ENCODE data around the gene IFNW1. TPM values are rescaled to one million over a fixed set of nuclear protein-coding genes. Genes with fewer than 3 reads are reported as not detected.

The IFNW1 gene
- not detected in 2 replicates for total RNA-seq

DNA sequence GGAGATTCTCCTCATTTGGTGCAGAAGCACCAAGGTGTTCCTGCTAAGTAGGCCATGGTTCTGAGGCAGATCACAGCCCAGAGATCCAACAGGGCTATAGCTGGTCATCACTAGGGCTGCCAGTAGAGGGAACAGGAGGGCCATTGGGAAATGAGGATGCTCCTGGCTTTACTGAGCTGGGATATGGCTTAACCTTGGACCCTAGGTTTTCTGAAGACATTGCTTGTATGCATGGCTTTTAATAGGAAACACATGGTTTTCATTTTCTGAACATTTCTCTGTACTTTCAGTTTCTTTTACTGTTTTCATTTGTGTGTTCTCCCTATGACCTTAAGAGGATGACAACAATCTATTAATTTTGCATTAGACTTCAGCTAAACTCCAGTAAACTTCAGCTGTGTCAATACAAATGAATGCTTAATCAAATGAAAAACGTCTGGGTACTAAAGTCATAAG, at the start of gene IFNW1:
IFNW1 (minus strand) TSS at position 406 of the 456 bp plus-strand sequence; CDS start at position 144, 262 bp downstream.

DNA sequence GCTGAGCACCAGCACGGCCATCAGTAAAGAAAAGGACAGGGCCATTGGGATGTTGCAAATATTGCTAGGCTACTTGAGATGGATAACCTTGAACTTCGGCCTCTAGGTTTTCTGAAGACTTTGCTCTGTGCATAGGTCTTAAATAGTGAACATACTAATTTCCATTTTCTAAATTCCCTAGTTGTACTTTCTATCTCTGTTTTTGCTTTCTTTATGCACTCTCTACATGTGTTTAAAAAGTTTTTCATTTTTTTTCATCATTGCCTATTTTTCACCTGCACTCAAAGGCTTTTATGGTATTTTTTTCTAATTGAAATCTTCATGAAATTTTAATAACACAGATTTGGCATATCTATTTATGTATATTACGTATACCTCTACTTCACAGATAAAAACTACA, 45.9 kb upstream of the IFNW1 start, which contains the start of gene IFNA4:
IFNA4 (minus strand) TSS at position 101 of the 400 bp plus-strand sequence; CDS start at position 45, 56 bp downstream.

DNA sequence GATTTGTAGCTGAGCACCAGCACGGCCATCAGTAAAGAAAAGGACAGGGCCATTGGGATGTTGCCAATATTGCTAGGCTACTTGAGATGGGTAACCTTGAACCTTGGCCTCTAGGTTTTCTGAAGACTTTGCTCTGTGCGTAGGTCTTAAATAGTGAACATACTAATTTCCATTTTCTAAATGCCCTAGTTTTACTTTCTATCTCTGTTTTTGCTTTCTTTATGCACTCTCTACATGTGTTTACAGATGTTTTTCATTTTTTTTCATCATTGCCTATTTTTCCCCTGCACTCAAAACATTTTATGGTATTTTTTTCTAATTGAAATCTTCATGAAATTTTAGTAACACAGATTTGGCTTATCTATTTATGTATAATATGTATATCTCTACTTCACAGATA, 24.9 kb upstream of the IFNW1 start, which contains the start of gene IFNA21:
IFNA21 (minus strand) TSS at position 101 of the 400 bp plus-strand sequence; CDS start at position 53, 48 bp downstream.

Other genes starting within 250 kb of the IFNW1 start
- 2.1 and 2.4 TPM in 2 replicates for gene HACD4, start 110.2 kb downstream of the IFNW1 start, total RNA-seq
- not detected in 2 replicates for gene IFNB1, start 63.9 kb downstream of the IFNW1 start, total RNA-seq
- not detected in 2 replicates for gene IFNA21, start 24.8 kb upstream of the IFNW1 start, total RNA-seq
- gene IFNA4, start 45.8 kb upstream of the IFNW1 start, total RNA-seq: not detected in 2 replicates
- gene IFNA7, start 60.4 kb upstream of the IFNW1 start, total RNA-seq: not detected in 2 replicates
- gene IFNA10, start 65.3 kb upstream of the IFNW1 start, total RNA-seq: not detected in 2 replicates
- not detected in 2 replicates for gene IFNA16, start 75.5 kb upstream of the IFNW1 start, total RNA-seq
- gene IFNA17, start 86.4 kb upstream of the IFNW1 start, total RNA-seq: not detected in 2 replicates
- not detected in 2 replicates for gene IFNA14, start 98.2 kb upstream of the IFNW1 start, total RNA-seq
- gene IFNA5, start 163.5 kb upstream of the IFNW1 start, total RNA-seq: not detected in 2 replicates
- gene KLHL9, start 193.6 kb upstream of the IFNW1 start, total RNA-seq: 17.1 and 19.6 TPM in 2 replicates
- not detected in 2 replicates for gene IFNA6, start 209.1 kb upstream of the IFNW1 start, total RNA-seq
- gene IFNA13, start 226.2 kb upstream of the IFNW1 start, total RNA-seq: not detected in 2 replicates
- gene IFNA2, start 243.6 kb upstream of the IFNW1 start, total RNA-seq: not detected in 2 replicates

Measured in mesangial cell (primary cell).